ENCODE measurements around the gene UBE2D1.

UBE2D1 gene

GRCh38 chr10:58334817-58335305 is at the start of gene UBE2D1:
Gene UBE2D1, plus strand, starts transcription at chr10:58335006. Its CDS starts 196 bp downstream, at chr10:58335202.
- DNase-seq (ENCODE audit: low read depth, low spot score) = peak; percentile 68

DNA sequence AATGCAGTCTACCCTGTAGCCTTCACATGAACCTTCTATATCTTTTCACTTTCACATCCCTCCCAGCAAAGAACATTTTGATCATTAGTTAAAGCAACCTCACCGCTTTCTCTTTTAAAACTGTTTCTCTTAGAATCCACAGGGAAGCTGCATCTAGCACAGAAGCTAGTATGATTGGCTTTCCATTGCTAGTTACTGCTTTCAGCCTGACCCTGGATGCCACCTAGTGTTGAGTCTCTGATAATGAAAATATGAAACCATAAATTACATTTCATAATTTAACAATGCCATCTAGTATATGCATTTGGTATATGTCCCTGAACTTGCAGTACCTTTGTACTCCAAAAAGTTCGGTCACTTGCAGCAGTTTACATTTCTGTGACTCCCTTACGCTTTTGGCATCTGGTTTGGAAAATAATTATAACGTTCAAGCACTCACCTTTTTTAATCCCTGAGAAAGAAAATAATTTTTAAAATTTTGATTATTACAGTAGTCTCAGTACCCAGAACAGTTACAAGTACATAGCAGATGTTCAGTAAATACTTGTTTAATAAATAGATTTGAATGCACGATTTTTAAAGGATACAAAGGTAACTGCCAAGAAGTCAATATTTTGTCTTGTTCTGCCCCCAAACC is 43.1 kb upstream of the UBE2D1 start:
- DNase-seq (ENCODE audit: low read depth, low spot score) = no peak

GRCh38 chr10:58293989-58294388 is 40.8 kb upstream of the UBE2D1 start:
- no peak for DNase-seq (ENCODE audit: low read depth, low spot score)

DNA sequence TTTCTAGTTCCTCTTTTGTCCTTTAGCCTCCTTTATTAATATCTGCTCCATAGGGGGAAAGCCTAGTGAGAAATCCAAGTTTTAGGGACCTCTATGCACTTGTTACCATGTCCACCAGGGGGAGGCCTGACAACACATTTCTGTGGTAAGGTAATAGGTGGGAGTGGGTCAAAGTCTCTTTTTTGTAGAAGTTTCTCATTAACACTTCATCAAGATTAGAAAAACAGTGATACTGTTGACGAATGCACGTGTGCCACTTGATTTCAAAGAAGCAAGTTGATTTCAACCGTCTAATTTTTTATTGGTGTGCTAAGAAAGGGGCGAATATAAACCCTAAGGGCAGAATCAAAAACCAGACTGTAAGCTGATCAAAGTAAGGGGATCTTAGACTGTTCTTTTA is 35.2 kb upstream of the UBE2D1 start:
- peak; percentile 15 for DNase-seq (ENCODE audit: low read depth, low spot score)

- DNase-seq (ENCODE audit: low read depth, low spot score) = no peak
Measured at GRCh38 chr10:58300676-58301075, 34.1 kb upstream of the UBE2D1 start.

DNA sequence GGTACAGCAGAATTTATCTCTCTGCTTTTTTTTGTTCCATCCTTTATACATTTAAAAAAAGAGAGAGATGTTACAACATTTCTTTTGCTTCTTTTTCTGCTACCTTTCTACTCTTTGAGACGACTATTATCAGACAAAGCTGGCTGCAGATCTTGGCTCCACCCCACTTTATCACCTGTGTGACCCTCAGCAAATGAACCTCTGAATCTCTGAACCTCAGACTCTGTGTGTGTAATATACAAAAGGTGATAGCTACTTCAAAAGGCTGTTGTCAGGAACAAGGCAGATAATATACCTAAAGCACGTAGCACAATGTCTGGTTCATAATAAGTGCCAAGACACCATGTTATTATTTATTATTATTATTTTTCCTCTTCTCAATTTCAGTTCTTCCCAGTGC is 32.6 kb upstream of the UBE2D1 start:
- DNase-seq (ENCODE audit: low read depth, low spot score) = no peak

DNA sequence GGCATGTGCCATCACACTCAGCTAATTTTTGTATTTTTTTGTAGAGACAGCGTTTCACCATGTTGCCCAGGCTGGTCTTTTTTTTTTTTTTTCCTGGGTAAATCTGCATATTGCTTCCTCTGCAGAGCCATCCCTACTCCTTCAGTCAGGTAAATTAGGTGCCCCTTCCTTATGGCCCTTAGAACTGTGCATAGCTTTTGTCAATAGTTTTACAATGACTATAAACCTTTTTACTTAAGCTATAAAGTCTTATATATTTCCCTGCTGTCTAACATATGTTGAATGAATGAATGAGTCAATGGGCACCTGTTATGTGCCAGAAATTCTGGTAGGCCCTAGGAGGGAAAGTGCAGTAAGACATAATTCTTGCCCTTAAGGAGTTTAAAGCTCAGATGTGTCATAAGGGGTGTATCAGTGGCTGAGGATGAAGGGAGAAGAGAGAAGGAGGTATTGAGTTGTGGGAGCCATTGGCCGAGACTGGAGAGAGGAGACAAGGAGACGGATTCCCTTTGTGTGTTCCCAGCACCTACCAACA is 30.6 kb upstream of the UBE2D1 start:
- DNase-seq (ENCODE audit: low read depth, low spot score) = no peak

GRCh38 chr10:58305821-58306220 is 29.0 kb upstream of the UBE2D1 start:
- DNase-seq (ENCODE audit: low read depth, low spot score) = no peak

DNA sequence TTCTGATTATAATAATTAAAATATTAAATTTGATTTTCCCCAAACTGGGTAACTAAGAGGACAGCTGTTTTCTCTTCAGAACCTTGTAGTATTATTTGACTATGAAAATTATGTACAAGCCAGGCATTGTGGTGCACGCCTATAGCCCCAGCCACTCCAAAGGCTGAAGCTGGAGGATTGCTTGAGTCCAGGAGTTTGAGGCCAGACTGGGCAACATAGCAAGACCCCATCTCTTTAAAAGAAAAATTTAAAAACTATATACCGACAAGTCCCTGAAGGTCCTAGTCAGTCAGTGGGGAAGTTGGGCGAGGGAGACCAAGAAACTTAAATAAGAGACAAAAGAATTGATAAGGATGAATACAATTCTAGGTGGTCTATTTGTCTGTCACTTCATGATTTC is 27.1 kb upstream of the UBE2D1 start:
- DNase-seq (ENCODE audit: low read depth, low spot score) = no peak

- DNase-seq (ENCODE audit: low read depth, low spot score) = no peak
Measured at GRCh38 chr10:58311026-58311425, 23.8 kb upstream of the UBE2D1 start.

DNA sequence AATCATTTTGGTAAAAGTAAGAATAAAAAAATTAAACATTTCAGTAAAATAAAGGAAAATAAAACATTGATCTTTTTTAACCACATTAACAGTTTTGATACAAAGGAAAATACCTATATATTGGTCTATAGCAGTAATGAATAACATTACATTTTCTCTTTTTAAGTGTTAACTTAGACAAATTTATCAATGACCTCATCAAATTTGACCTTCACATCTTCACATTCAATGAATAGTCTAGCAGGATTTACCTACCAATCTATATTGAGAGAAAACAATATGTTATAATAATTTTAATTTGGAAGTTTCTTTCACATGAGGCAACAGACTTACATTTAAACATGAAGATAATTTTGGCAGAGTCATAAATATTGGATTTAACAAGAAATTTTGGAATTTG is 17.9 kb upstream of the UBE2D1 start:
- no peak for DNase-seq (ENCODE audit: low read depth, low spot score)

DNA sequence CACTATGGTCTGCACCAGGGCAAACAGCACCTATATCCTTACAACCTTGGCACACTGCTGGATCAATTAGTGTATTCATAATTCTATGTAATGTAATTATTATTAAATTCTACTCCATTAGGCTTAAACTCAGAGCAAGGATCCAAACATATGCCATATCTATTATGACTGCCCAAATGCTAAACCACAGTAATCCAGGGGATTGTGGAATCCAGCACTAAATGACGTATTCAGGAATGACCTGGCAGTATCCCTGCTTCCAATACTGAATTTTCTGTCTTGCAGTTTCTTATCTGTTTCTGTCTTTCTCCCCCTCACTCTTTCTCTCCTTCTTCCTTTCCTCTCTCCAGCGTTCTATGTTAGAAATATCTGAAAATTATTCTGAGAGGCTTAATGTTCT is 16.5 kb upstream of the UBE2D1 start:
- no peak for DNase-seq (ENCODE audit: low read depth, low spot score)

GRCh38 chr10:58319599-58319998 is 15.2 kb upstream of the UBE2D1 start:
- no peak for DNase-seq (ENCODE audit: low read depth, low spot score)

- no peak for DNase-seq (ENCODE audit: low read depth, low spot score)
Measured at GRCh38 chr10:58320351-58321049, 14.3 kb upstream of the UBE2D1 start.

DNA sequence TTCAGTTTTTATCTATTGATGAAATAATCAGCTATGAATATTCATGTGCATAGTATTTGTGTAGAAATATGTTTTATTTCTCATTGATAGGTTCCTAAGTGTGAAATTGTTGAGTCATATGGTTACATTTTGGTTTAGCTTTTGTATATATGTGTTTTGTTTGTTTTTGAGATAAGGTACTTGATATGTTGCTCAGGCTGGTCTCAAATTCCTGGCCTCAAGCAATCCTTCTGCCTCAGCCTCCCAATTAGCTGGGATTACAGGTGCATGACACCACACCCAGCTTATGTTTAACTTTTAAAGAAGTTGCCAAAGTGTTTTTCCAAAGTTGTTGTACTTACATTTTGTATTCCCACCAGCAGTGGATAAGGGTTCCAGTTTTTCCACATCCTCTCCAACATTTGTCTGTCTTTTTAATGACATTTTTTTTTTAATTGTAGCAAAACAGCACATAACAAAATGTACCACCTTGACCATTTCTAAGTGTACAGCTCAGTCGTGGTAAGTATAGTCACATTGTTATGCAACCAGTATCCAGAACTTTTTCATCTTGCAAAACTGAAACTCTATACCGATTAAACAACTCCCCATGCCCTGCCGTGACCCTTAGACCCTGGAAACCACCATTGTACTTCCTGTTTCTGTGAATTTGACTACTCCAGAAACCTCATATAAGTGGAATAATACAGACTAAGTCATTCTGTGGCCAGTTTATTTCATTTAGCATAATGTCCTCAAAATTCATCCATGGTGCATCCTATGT is 12.6 kb upstream of the UBE2D1 start:
- DNase-seq (ENCODE audit: low read depth, low spot score) = no peak

DNA sequence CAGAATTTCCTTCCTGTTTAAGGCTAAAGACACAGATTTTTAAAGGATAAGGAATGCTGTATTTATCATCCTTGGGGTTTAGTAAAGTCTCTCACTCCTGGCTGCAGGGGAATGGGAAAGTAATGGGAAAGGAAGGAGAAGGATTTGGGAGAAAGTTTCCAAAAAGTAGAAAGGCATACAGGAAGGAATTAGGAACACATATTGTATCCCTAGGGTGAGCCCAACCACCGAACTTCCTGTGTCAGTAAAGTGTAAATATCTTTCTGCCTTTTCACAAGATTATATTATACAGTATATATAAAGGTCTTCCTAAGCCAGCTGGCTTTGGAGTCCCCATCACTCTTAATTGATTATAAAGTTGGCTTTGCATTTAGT is 12.0 kb upstream of the UBE2D1 start:
- DNase-seq (ENCODE audit: low read depth, low spot score) = no peak

- DNase-seq (ENCODE audit: low read depth, low spot score) = no peak
Measured at GRCh38 chr10:58326967-58327381, 7.8 kb upstream of the UBE2D1 start.

DNA sequence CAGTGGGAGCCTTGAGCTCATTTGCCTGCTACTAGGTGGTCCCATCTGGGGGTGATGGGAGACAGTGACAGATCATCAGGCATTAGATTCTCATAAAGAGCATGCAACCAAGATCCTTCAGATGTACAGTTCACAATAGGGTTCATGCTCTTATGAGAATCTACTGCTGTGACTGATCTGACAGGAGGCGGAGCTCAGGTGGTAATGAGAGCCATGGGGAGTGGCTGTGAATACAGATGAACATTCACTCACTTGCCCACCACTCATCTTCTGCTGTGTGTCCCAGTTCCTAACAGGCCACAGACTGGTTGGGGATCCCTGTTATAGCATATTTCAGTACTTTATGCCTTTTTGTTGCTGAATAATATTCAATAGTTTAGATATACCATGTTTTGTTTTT is 6.6 kb upstream of the UBE2D1 start:
- no peak for DNase-seq (ENCODE audit: low read depth, low spot score)

DNA sequence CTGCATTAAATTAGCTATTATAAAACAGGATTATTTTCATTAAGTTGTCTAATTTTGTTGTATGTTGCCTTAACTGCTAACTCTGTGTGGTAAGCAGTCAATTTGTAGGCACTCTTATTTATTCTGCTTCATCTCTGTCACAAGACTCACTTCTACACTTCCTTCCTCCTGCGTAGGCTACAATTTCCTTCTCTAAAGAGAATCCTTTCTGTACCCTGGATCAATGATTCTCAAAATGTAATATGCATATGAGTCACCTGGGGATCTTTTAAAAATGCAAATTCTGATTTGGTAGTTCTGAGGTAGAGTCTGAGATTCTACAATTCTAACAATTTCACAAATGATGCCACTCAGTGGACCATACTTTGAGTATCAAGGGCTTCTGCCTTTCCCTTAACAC is 4.4 kb upstream of the UBE2D1 start:
- no peak for DNase-seq (ENCODE audit: low read depth, low spot score)

DNA sequence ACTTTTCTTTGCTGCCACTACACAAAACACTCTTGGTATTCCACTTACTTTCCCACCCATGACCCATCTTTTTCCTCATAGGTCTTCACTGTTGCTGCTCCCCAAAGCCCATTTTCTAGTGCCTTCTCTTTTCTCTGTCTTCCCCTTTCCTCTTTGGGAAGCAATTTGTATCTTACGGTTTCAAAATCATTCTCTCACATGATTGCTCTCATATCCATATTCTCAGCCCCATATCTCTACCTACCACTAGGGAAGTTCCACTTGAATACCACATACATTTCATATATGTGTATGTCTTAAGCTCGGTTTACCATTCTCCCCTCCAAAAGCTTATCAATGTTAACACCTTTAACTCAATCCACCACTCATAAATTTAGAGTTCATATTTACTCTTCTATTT is 3.2 kb upstream of the UBE2D1 start:
- DNase-seq (ENCODE audit: low read depth, low spot score) = no peak

DNA sequence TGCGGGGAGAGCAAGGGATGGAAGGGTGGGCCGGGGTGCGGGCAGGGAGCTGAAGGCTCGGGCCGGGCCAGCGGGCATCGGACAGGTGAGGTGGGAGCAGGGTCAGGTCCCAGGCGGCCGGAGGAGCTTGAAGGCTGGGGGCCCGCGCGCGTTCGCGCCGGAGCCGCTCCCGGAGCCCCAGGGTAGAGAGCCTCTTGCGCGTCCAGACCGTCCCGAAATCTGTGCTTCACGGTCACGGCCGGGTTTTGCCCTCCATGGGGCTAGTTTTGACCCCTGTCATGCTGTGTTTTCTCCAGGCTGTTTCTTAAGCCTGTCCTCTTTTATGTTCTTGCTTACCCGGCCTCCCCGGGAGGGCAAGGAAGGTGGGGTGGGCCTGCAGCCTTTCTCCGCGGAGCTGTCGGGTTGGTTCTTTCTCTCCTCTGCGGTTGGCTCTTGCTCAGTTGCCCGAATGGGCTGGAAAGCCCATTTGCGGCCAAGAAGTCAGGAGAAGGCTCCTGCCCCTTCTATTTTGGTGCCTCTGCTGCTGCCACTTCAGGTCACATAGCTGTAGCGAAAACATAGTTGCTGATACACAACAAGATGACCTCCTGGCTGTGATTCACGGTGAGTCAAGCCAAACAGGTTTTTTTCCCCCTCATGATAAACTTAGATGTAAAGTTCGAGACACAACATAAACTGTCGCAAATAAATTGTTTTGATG is 650 bp downstream of the UBE2D1 start:
- DNase-seq (ENCODE audit: low read depth, low spot score) = no peak

- no peak for DNase-seq (ENCODE audit: low read depth, low spot score)
Measured at GRCh38 chr10:58336242-58336641, 1.4 kb downstream of the UBE2D1 start.

Measured in activated naive CD8-positive, alpha-beta T cell treated with anti-CD3 and anti-CD28 coated beads, Interleukin-2, amount 50 U/mL, for 16 hours (primary cell).